ENCODE data around the gene OR51D1.

The OR51D1 gene

GRCh38 chr11:4644233-4644632, 7.0 kb downstream of the OR51D1 start:
- DNase-seq (ENCODE audit: low read depth), result no peak

DNA sequence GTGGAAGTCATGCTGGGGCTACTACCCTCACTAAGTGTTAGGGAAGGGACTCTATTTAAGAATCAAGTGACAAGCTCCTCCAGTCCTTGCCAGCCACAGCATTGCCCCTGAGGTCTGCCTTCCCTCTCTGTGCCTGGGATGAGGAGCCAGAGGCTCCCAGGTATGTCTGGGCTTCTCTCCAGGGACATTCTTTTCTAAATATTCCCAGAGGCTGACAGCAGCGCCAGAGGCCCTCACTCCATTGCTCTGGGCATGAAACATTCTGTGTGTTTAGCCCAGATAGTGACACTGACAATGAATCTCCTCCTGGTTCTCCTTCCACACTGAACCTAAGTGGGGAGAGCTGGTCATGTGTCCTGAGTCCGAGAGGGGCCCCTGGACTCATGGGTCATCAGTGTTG, 8.7 kb downstream of the OR51D1 start:
- DNase-seq (ENCODE audit: low read depth), result no peak

DNA sequence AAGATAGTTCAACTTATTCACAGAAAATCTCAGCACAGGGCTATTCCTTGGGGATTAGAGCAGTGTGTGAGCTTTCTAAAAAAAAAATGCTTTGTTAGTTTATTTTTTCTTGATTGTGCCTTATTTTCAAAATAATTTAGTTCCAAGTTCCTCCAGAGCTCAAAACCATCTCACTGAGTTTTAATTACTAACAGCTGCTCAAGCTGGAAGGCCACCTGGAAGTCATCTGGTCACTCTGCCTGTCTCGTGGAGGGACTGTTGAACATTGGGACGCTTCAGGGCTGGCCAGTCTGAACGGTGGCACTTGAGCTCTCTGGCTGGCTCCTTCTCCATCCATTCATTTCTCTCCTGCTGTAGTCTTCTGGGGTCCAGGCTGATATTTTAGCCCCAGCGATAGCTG, 10.5 kb downstream of the OR51D1 start:
- no peak for DNase-seq (ENCODE audit: low read depth)

- DNase-seq (ENCODE audit: low read depth), result no peak
Observed at GRCh38 chr11:4654635-4655369, 17.5 kb downstream of the OR51D1 start.

GRCh38 chr11:4658629-4659445, 21.6 kb downstream of the OR51D1 start:
- no peak for DNase-seq (ENCODE audit: low read depth)

DNA sequence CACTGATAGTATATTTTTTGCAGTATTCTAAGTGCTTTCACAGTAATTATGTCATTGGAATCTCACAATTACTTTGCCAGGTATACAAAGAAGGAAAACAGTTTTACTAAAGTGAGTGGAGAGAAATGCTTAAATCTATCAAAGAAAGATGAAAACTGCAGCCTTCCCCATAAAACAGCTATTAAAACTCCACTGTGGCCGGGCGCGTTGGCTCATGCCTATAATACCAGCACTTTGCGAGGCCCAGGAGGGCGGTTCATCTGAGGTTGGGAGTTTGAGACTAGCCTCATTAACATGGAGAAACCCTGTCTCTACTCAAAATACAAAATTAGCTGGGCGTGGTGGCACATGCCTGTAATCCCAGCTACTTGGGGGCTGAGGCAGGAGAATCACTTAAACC, 25.6 kb downstream of the OR51D1 start:
- DNase-seq (ENCODE audit: low read depth), result no peak

DNA sequence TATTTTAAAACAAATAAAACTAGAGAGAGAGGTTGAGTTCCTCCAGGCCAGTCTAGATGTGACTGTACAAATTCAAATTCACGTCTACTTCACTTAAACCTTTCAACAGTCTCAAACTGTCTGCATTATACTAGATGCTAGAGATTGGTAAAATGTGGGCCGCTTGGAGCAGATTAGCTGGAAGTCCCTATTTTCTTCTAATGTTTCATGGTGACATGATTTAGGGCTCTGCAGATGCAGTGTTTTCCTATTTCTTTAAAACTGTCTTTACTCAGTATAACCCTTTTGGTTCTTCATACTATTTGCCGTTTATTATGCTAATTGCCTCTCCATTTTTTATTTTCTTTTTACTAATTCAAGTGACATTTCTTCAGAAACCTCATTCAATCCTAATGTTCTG, 26.9 kb downstream of the OR51D1 start:
- DNase-seq (ENCODE audit: low read depth), result no peak

DNA sequence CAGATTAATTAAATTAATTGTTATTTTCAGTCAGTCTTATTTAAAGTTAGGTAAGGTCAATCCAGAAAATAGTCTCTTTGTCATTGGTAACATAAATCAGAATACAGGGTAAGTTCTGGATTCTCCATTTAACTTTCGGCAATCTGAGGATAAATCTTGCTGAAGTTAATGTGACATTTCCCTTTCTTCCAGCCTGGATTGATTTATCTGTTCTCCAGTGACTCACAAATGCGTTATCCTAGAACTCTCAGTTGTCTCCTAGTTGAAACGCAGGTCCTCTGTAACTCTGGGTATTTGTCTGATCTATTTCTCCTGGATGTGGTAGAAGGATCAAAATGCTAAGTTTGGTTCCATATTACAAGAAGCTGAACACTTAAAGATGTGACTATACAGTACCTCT, 27.5 kb downstream of the OR51D1 start:
- DNase-seq (ENCODE audit: low read depth), result no peak

DNA sequence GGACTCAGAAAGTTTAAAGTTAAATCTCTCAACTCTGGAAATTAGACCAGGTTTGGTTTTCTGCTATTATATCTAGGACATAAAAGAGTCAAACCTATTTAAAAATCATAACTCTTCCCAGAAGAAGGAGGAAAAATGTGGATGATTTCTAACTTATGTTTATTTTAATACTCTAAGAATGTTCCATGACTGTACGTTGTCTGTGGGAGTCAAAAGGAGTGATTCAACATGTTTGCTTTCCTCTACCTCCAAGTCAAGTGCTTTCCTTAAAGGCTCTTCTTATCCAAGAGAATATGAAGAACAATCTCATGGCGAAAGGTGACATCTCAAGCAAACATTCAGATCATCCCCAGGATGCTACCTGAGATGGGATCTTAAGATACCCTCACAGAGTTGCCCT, 28.1 kb downstream of the OR51D1 start:
- no peak for DNase-seq (ENCODE audit: low read depth)

- DNase-seq (ENCODE audit: low read depth), result no peak
Observed at GRCh38 chr11:4671741-4672140, 34.5 kb downstream of the OR51D1 start.

- DNase-seq (ENCODE audit: low read depth), result no peak
Observed at GRCh38 chr11:4672470-4672869, 35.2 kb downstream of the OR51D1 start.

GRCh38 chr11:4673781-4674180, 36.5 kb downstream of the OR51D1 start:
- no peak for DNase-seq (ENCODE audit: low read depth)

- no peak for DNase-seq (ENCODE audit: low read depth)
Observed at GRCh38 chr11:4677948-4678347, 40.7 kb downstream of the OR51D1 start.

- DNase-seq (ENCODE audit: low read depth), result no peak
Observed at GRCh38 chr11:4680341-4680740, 43.1 kb downstream of the OR51D1 start.

DNA sequence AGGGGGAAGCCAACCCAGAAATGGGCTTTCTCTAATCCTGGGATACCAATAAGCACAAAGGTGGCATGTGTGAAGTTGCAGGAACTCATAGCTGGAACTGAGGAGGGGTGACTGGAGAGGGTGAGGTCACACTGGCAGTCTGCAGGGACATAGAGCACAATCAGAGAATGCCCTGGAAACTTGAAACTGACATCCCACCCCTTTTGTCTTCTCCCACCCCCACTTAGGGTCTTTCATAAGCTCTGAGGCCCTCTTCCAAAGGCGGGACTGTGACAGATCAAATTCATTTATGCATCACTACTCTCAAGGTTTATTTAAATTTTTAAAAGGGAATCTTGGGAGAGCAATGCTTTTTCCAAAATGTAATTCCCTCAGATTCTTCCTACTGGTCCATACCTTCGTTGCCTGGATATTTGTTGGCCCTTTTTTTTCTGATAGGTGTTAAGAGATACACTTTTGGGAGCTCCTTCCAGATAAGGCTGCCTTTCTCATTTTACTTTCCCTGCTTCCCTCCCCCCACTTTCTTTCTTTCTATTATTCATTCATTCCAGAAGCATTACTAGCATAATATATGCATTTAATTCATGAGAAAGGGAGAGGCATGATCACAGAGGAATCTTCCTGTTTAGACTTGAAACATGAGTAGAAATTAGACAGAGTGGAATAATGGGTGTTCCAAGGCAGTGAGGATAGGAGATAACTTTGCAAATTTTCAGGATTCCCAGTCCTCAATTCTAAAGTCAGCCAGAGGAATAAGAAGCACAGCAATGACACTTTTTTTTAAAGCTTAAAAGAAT, 45.5 kb downstream of the OR51D1 start:
- no peak for DNase-seq (ENCODE audit: low read depth)

DNA sequence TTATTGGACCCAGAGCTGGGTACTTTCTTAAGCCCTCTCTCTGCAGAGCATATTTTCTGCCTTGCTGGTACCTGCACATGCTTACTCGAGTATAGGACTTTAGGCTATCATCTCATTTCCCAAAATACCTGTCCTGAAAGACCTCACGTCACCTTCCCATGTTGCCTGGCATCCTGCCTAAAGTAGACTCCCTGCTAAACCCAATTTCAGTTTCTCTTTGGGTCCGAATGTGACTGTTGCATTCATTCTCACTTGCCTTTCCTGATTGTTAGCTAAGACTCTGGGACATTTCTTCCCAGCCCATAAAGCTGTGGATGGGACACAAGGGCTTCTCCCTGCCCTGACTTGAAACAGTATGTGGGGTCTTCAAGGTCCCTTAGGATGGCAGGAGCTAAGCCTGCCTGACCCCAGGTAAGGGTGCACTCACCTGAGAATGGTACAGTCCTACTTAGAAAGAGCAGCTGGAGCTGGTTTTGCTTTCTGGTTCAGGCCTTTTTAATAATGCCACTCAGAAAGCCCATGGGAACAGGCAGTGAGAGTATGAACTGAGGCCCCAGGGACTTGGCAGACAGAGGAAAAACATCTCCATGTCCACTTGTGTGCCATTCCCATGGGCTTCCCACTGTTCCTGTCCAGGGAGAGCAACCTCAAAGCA, 47.5 kb downstream of the OR51D1 start:
- DNase-seq (ENCODE audit: low read depth), result no peak
